Loucy (cell line): ENCODE data around the gene OGDH.

ENCODE experiments used
- H2AFZ ChIP-seq: fragments of 200-600 bp; sonication (generic); 2 replicates; pipeline ENCODE4 v1.6.0; 2016; ENCODE audit warnings: antibody characterized with exemption, mild to moderate bottlenecking, low read length, moderate library complexity
- H3F3A ChIP-seq: fragments of 200-600 bp; 2 replicates; pipeline ENCODE4 v1.6.0; 2016; ENCODE audit warnings: antibody characterized with exemption, low read depth, mild to moderate bottlenecking
- H3K27me3 ChIP-seq: fragments of 200-600 bp; sonication (generic); 2 replicates; pipeline ENCODE4 v1.6.1; 2014; ENCODE audit warnings: low read length, mild to moderate bottlenecking; ENCODE audit not compliant: insufficient read depth, poor library complexity, severe bottlenecking
- H3K36me3 ChIP-seq: fragments of 200-600 bp; sonication (generic); 2 replicates; pipeline ENCODE4 v1.6.1; 2016; ENCODE audit warnings: low read length; ENCODE audit not compliant: insufficient read depth
- H3K4me1 ChIP-seq: fragments of 200-600 bp; sonication (generic); 2 replicates; pipeline ENCODE4 v1.5.1; 2014; ENCODE audit warnings: low read length, mild to moderate bottlenecking; ENCODE audit not compliant: insufficient read depth, poor library complexity, severe bottlenecking
- H3K4me2 ChIP-seq: fragments of 200-600 bp; sonication (generic); 2 replicates; pipeline ENCODE4 v1.6.0; 2014; ENCODE audit warnings: antibody characterized with exemption, low read length, low read depth, mild to moderate bottlenecking; ENCODE audit not compliant: poor library complexity, severe bottlenecking
- H3K4me3 ChIP-seq: fragments of 200-600 bp; sonication (generic); 2 replicates; pipeline ENCODE4 v1.5.1; 2014; ENCODE audit warnings: low read length, mild to moderate bottlenecking, mixed read lengths; ENCODE audit not compliant: poor library complexity, severe bottlenecking
- H3K79me2 ChIP-seq: fragments of 200-600 bp; sonication (generic); 2 replicates; pipeline ENCODE4 v1.6.1; 2014; ENCODE audit warnings: low read length; ENCODE audit not compliant: insufficient read depth
- H3K9ac ChIP-seq: fragments of 200-600 bp; sonication (generic); 2 replicates; pipeline ENCODE4 v1.6.0; 2014; ENCODE audit warnings: mild to moderate bottlenecking, low read depth, low read length, moderate library complexity; ENCODE audit not compliant: poor library complexity, severe bottlenecking
- H3K9me2 ChIP-seq: fragments of 200-600 bp; sonication (generic); replicated peaks from 2 replicates; pipeline ENCODE4 v1.6.1; 2016; ENCODE audit warnings: low read depth, low read length, mixed read lengths
- H3K9me3 ChIP-seq: fragments of 200-600 bp; sonication (generic); 2 replicates; pipeline ENCODE4 v1.6.1; 2014; ENCODE audit warnings: mild to moderate bottlenecking, antibody characterized with exemption, low read length, low read depth; ENCODE audit not compliant: insufficient read depth
- H4K20me1 ChIP-seq: fragments of 200-600 bp; sonication (generic); 2 replicates; pipeline ENCODE4 v1.6.0; 2014; ENCODE audit warnings: antibody characterized with exemption, low read length, mild to moderate bottlenecking; ENCODE audit not compliant: insufficient read depth, poor library complexity, severe bottlenecking
- CTCF ChIP-seq: fragments of 200-600 bp; sonication (generic); conservative IDR thresholded peaks from 2 replicates; pipeline ENCODE4 v1.5.1; 2014; ENCODE audit warnings: mild to moderate bottlenecking, antibody characterized with exemption, low read length
- EZH2phosphoT487 ChIP-seq: fragments of 200-600 bp; IDR thresholded peaks from 2 replicates; pipeline ENCODE4 v1.6.1; 2018; ENCODE audit warnings: antibody characterized with exemption, mild to moderate bottlenecking, moderate library complexity, borderline replicate concordance

OGDH gene

GRCh38 chr7:44678471-44679179 lies 72.2 kb downstream of the OGDH start:
- Histone ChIP-seq H3K9me3 (no peaks in the 10 kb centered on the region), H2AFZ (no peak overlapping the region), H3K36me3 (peaks cover 29% of the 10 kb centered on the region; the same call in 1 of the 2 replicates), H3K9me2 (no peaks in the 10 kb centered on the region), H3F3A (no peaks in the 10 kb centered on the region), H3K9ac (no peak overlapping the region), H3K4me3 (no peak overlapping the region), H4K20me1 (no peaks in the 10 kb centered on the region), H3K4me1 (no peaks in the 10 kb centered on the region), H3K4me2 (no peak overlapping the region), H3K79me2 (no peaks in the 10 kb centered on the region), H3K27me3 (no peaks in the 10 kb centered on the region)
- TF ChIP-seq EZH2phosphoT487 (no peak), CTCF (no peak)

- Histone ChIP-seq H3K27me3 (no peaks in the 10 kb centered on the region), H2AFZ (no peak overlapping the region), H3K79me2 (no peaks in the 10 kb centered on the region), H3F3A (no peaks in the 10 kb centered on the region), H3K9me3 (no peaks in the 10 kb centered on the region), H3K4me2 (no peak overlapping the region), H3K4me1 (no peaks in the 10 kb centered on the region), H3K9me2 (no peaks in the 10 kb centered on the region), H3K36me3 (peaks cover 12% of the 10 kb centered on the region; the same call in 1 of the 2 replicates), H3K4me3 (no peak overlapping the region), H4K20me1 (no peaks in the 10 kb centered on the region), H3K9ac (no peak overlapping the region)
- no peak for TF ChIP-seq CTCF
- TF ChIP-seq EZH2phosphoT487, result no peak
These were observed 75.2 kb downstream of the OGDH start for GRCh38 chr7:44681645-44682044.

GRCh38 chr7:44685723-44686122 lies 79.3 kb downstream of the OGDH start:
- Histone ChIP-seq H3K79me2 (no peaks in the 10 kb centered on the region), H3K9me2 (no peaks in the 10 kb centered on the region), H2AFZ (no peak overlapping the region), H3K36me3 (no peaks in the 10 kb centered on the region), H3F3A (no peaks in the 10 kb centered on the region), H3K9me3 (no peaks in the 10 kb centered on the region), H3K9ac (no peak overlapping the region), H3K4me1 (no peaks in the 10 kb centered on the region), H3K27me3 (no peaks in the 10 kb centered on the region), H3K4me2 (no peak overlapping the region), H3K4me3 (no peak overlapping the region), H4K20me1 (no peaks in the 10 kb centered on the region)
- TF ChIP-seq CTCF (no peak), EZH2phosphoT487 (no peak)
